Measurements from ENCODE around the gene GPR82. TPM values are rescaled to one million over a fixed set of nuclear protein-coding genes. Genes with fewer than 3 reads are reported as not detected.

The GPR82 gene
- polyA plus RNA-seq, 3 donors, result 0.40 to 2.0 (median 0.67) TPM

- H3K4me2 ChIP-seq (replicated peaks; ENCODE audit: extremely low read depth, low read length, poor library complexity, severe bottlenecking), result peak overlapping the region; percentile 68
- no peaks in the 10 kb centered on the region for H3K79me2 ChIP-seq (ENCODE audit: insufficient read depth, low read length)
- DNase-seq, result peak in 1 of 3 donors; percentile 12
- H3K27ac ChIP-seq (ENCODE audit: low read depth in 1 of 2, low read length in 2 of 2), result no peak overlapping the region
- H3K4me1 ChIP-seq (ENCODE audit: control insufficient read depth in 1 of 2, insufficient read depth in 2 of 2, low read length in 2 of 2), result peaks cover 48 to 67% of the 10 kb centered on the region in 2 donors
- no peak for TF ChIP-seq CTCF (IDR thresholded peaks at IDR 0.05)
- H3K9me3 ChIP-seq (replicated peaks in 1 of 2; ENCODE audit: control insufficient read depth in 1 of 2, insufficient read depth in 1 of 2, low read length in 2 of 2), result no peaks in the 10 kb centered on the region
- Mint-ChIP-seq H3K4me1 (peaks cover 54% of the 10 kb centered on the region), H3K27ac (peak overlapping the region; percentile 1 to 81 (median 58)), H3K27me3 (ENCODE audit: low read depth in 3 of 3) (peaks cover 0 to 5% (median 0%) of the 10 kb centered on the region in 3 donors), H3K4me3 (peak overlapping the region in 1 of 2 donors; percentile 69), H3K36me3 (peaks cover 0 to 3% of the 10 kb centered on the region in 2 donors), H3K9me3 (peaks cover 0 to 4% (median 0%) of the 10 kb centered on the region in 7 donors)
- intact Hi-C loops (cut with micrococcal nuclease), result no loop called here
- H3K4me3 ChIP-seq (replicated peaks in 1 of 3; ENCODE audit: low read depth in 2 of 3, low read length in 3 of 3), result peak overlapping the region in 1 of 3 experiments; percentile 74
- no peak overlapping the region for H2AFZ ChIP-seq (ENCODE audit: insufficient read depth, low read depth, low read length, poor library complexity, severe bottlenecking)
- no peak overlapping the region for H3K9ac ChIP-seq (ENCODE audit: insufficient read depth, low read length, poor library complexity, severe bottlenecking)
- no CpG with 5 or more reads among the region's 2 CpGs for WGBS (ENCODE audit: insufficient coverage)
- no peaks in the 10 kb centered on the region for H3K36me3 ChIP-seq (replicated peaks in 1 of 2; ENCODE audit: control insufficient read depth in 1 of 2, insufficient read depth in 2 of 2, low read length in 2 of 2)
- H4K20me1 ChIP-seq (ENCODE audit: insufficient read depth, low read length), result no peaks in the 10 kb centered on the region
- no peaks in the 10 kb centered on the region for H3K27me3 ChIP-seq (ENCODE audit: control insufficient read depth in 2 of 2, insufficient read depth in 2 of 2, low read length in 2 of 2)
Measured at GRCh38 chrX:41688156-41688555, 35.8 kb upstream of the GPR82 start.

- Histone ChIP-seq H3K9me3 (replicated peaks in 1 of 2; ENCODE audit: control insufficient read depth in 1 of 2, insufficient read depth in 1 of 2, low read length in 2 of 2) (no peaks in the 10 kb centered on the region), H3K27ac (ENCODE audit: low read depth in 1 of 2, low read length in 2 of 2) (peak within 1 kb of the TSS; percentile 25 to 61), H3K9ac (ENCODE audit: insufficient read depth, low read length, poor library complexity, severe bottlenecking) (no peak within 1 kb of the TSS), H3K79me2 (ENCODE audit: insufficient read depth, low read length) (no peaks in the 10 kb centered on the region), H3K27me3 (ENCODE audit: control insufficient read depth in 2 of 2, insufficient read depth in 2 of 2, low read length in 2 of 2) (no peaks in the 10 kb centered on the region), H3K4me1 (ENCODE audit: control insufficient read depth in 1 of 2, insufficient read depth in 2 of 2, low read length in 2 of 2) (peaks cover 55 to 74% of the 10 kb centered on the region in 2 donors), H2AFZ (ENCODE audit: insufficient read depth, low read depth, low read length, poor library complexity, severe bottlenecking) (no peak within 1 kb of the TSS), H3K4me3 (replicated peaks in 1 of 3; ENCODE audit: low read depth in 2 of 3, low read length in 3 of 3) (peak within 1 kb of the TSS; percentile 18 to 74 (median 54)), H3K36me3 (replicated peaks in 1 of 2; ENCODE audit: control insufficient read depth in 1 of 2, insufficient read depth in 2 of 2, low read length in 2 of 2) (no peaks in the 10 kb centered on the region), H3K4me2 (replicated peaks; ENCODE audit: extremely low read depth, low read length, poor library complexity, severe bottlenecking) (peak within 1 kb of the TSS; percentile 68), H4K20me1 (ENCODE audit: insufficient read depth, low read length) (no peaks in the 10 kb centered on the region)
- intact Hi-C loops (cut with micrococcal nuclease), result no loop called here
- DNase-seq, result peak in 2 of 3 donors; percentile 18 to 29
- peaks cover 0 to 4% (median 0%) of the 10 kb centered on the region in 7 donors for H3K9me3 Mint-ChIP-seq
- peaks cover 0 to 3% of the 10 kb centered on the region in 2 donors for H3K36me3 Mint-ChIP-seq
- no CpG with 5 or more reads among the region's 8 CpGs for WGBS (ENCODE audit: insufficient coverage)
- peak within 1 kb of the TSS; percentile 1 to 81 (median 58) for H3K27ac Mint-ChIP-seq
- peak within 1 kb of the TSS; percentile 49 to 69 for H3K4me3 Mint-ChIP-seq
- peaks cover 0 to 8% (median 0%) of the 10 kb centered on the region in 3 donors for H3K27me3 Mint-ChIP-seq (ENCODE audit: low read depth in 3 of 3)
- no peak for TF ChIP-seq CTCF (IDR thresholded peaks at IDR 0.05)
- H3K4me1 Mint-ChIP-seq, result peaks cover 60% of the 10 kb centered on the region
Measured at GRCh38 chrX:41688835-41689234, 35.1 kb upstream of the GPR82 start, which contains the start of gene GPR34. Gene GPR34, plus strand, starts transcription at chrX:41688973. Its CDS starts 6,661 bp downstream, at chrX:41695634.

All from CD14-positive monocyte (primary cell).